H1 (cell line): ENCODE data around the gene MAPK14. TPM values are rescaled to one million over a fixed set of nuclear protein-coding genes. Genes with fewer than 3 reads are reported as not detected.

Experiments used
- CHD7 ChIP-seq: fragments of 300-600 bp; sonication (generic); IDR thresholded peaks from 2 replicates; pipeline ENCODE4 v1.7.1; 2012; ENCODE audit warnings: low read length, moderate library complexity, mild to moderate bottlenecking, inconsistent platforms; ENCODE audit not compliant: insufficient replicate concordance
- RAD21 ChIP-seq, 2 experiments: IDR thresholded peaks in 1 of 2; conservative IDR thresholded peaks in 1 of 2; 2 replicates each; pipeline ENCODE4 v1.6.1; 2011; ENCODE audit warnings: low read depth in 2 of 2, low read length in 2 of 2, improper control_type of control experiment in 1 of 2, inconsistent platforms in 1 of 2, mild to moderate bottlenecking in 1 of 2, moderate library complexity in 1 of 2
- RFX5 ChIP-seq: IDR thresholded peaks from 2 replicates; pipeline ENCODE4 v1.6.1; 2011; ENCODE audit warnings: low read depth, low read length, improper control_type of control experiment, borderline replicate concordance
- SIRT6 ChIP-seq: IDR thresholded peaks from one replicate; pipeline ENCODE4 v1.7.1; 2012; ENCODE audit warnings: low read length, inconsistent platforms
- SRF ChIP-seq: IDR thresholded peaks from 2 replicates; pipeline ENCODE4 v1.6.1; 2011; ENCODE audit warnings: mild to moderate bottlenecking, low read depth, low read length, moderate library complexity
- TAF7 ChIP-seq: optimal IDR thresholded peaks from 2 replicates; pipeline ENCODE3; 2011; ENCODE audit warnings: low read depth, mild to moderate bottlenecking, inconsistent platforms, low read length, moderate library complexity, borderline replicate concordance
- polyA plus RNA-seq, 7 experiments: library from polyadenylated mRNA; depleted of rRNA in 3 of 7; stranded (reverse) in 5 of 7; unstranded in 2 of 7; fragments of >200 nt in 5 of 7; fragments of 200-250 nt in 2 of 7; gene quantifications; 1 replicate in 5 of 7; 2 replicates in 1 of 7; 4 replicates in 1 of 7; pipeline versions ENCODE4 v1.2.1 to v1.2.3, GENCODE V29; 2011 to 2013; ENCODE audit warnings: missing spikeins in 2 of 7, mixed read lengths in 2 of 7
- total RNA-seq: library from RNA; stranded (reverse); fragmentation: NEBNext Ultra II Directional; extraction: Animal tissue kit (Norgen Biotek cat#: 25700); gene quantifications from 2 replicates; pipeline ENCODE4 v1.2.1, GENCODE V29; 2021

The MAPK14 gene
- total and polyA plus RNA-seq, 2 of the 8 experiments (the other 6 are each of a cell fraction or from before 2014, with no cell fraction given): 18.1 to 39.3 TPM

GRCh38 chr6:36020154-36020553 lies 7.5 kb upstream of the MAPK14 start (continued):
- TF ChIP-seq CHD7: no peak
- TF ChIP-seq RAD21 (IDR thresholded peaks at IDR 0.05 in 1 of 2, conservative IDR thresholded peaks at IDR 0.05 in 1 of 2; ENCODE audit: low read depth in 2 of 2, low read length in 2 of 2): no peak
- no peak for TF ChIP-seq RFX5
- no peak for TF ChIP-seq SIRT6
- no peak for TF ChIP-seq SRF
- TF ChIP-seq TAF7: no peak
